AG09309 (cell line): ENCODE measurements around the gene UPB1.

ENCODE experiments used
- DNase-seq: peaks from one replicate; pipeline ENCODE4 v3.0.0-alpha.2; 2010; ENCODE audit warnings: low read depth
- H3K4me3 ChIP-seq: 2 replicates; pipeline ENCODE4 v1.5.1; 2011; ENCODE audit warnings: mild to moderate bottlenecking, low read depth, low read length, moderate library complexity; ENCODE audit not compliant: control insufficient read depth
- TF ChIP-seq, protein P1 (sequence below): IDR thresholded peaks from 2 replicates; pipeline ENCODE4 v1.5.1; 2011; ENCODE audit warnings: mild to moderate bottlenecking, low read depth, low read length, inconsistent platforms; ENCODE audit not compliant: insufficient read depth, control insufficient read depth; ENCODE audit errors: missing control alignments

Gene UPB1

DNA sequence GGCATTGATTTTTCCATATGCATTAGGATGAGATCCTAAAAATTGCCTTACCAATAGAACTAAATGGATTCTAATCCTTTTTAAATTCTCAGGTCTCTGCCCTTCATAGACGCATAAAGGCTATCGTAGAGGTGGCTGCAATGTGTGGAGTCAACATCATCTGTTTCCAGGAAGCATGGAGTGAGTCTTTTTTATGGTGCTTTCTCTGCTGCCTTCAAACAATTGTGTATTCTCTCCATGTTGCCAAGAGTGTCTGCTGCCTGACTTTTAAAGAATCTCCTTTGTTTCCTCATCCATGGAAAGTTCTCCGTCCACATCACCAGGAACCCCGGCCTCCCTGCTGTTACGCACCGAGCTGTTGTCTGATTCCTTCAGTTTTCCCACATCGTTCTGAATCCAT lies 6.9 kb downstream of the UPB1 start:
- no peak for DNase-seq
- TF ChIP-seq, protein P1, sequence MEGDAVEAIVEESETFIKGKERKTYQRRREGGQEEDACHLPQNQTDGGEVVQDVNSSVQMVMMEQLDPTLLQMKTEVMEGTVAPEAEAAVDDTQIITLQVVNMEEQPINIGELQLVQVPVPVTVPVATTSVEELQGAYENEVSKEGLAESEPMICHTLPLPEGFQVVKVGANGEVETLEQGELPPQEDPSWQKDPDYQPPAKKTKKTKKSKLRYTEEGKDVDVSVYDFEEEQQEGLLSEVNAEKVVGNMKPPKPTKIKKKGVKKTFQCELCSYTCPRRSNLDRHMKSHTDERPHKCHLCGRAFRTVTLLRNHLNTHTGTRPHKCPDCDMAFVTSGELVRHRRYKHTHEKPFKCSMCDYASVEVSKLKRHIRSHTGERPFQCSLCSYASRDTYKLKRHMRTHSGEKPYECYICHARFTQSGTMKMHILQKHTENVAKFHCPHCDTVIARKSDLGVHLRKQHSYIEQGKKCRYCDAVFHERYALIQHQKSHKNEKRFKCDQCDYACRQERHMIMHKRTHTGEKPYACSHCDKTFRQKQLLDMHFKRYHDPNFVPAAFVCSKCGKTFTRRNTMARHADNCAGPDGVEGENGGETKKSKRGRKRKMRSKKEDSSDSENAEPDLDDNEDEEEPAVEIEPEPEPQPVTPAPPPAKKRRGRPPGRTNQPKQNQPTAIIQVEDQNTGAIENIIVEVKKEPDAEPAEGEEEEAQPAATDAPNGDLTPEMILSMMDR, result no peak
- H3K4me3 ChIP-seq, result no peak overlapping the region

DNA sequence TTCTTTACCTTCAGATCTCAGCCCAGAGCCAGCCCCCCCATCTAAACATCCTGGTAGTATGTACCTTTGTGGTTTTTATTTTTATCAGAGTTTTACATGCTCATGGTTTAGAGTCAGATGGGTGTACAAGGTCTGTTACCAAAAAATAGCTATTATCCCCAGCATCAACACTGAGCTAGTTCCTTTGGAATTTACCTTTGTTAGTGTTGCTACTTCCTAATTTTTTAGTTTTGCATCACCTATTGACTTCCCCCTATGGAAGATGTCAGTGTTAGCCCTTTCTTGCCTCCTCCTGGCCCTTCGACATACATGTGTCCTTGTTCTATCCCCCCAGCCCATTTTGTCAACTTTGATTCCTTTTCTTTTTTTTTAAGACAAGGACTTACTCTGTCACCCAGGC lies 7.4 kb downstream of the UPB1 start:
- no peak for DNase-seq
- no peak overlapping the region for H3K4me3 ChIP-seq
- TF ChIP-seq, protein P1, result no peak

DNA sequence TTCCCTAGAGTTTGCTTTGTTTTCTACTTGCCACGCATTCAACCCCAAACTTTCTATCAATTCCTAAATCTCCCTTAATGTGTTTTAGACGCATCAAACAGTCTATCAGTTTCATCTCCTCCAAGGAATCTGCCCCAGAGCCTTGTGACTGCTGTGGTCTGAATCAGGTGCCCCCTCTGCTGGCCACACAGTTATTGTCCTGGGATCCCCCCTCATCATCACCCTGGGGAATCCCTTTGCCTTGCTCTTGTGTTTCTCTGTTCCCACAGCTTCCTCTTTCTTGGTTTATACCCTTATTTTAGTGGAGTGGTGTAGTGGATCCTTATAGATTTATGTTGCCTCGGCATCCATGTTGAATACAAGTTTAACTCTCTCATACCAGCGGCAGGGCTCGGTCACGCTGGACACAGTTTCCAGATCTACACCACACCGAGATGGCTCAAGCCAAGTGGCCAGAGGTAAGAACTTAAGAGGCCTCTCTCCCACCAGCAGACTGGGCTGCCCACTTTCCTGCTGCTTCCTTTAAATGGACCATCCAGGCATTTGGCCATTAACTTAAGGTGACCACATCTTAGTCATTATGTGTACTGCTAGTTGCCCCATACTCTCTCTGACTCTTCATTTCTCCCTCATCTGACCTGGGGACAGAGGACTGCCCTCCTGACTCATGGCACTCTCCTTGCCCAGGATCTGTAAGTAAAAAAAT lies 8.2 kb downstream of the UPB1 start:
- H3K4me3 ChIP-seq, result no peak overlapping the region
- DNase-seq, result no peak
- TF ChIP-seq, protein P1, result peak; percentile 80

DNA sequence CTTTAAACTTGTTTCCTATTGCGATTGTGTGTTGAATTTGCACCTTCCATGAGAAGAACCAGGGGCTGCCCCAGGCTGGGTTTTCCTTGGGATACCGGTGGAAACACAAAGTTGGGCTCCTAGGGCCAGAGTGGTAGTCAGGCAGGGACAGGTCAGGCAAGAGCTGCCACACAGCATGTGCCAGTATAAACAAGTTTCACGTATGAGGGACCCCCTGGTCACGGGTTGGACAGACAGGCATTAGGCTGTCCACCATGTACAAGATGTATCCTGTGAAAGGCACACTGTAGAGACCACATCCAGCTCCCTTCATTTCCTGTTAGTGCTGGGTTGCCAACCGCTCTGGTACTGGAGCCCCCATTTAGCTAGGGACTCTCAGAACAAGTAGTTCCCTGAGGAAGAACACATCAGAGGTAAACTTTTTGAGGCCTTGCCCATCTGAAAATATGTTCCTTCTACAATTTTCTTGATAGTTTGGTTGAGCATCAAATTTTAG lies 8.8 kb downstream of the UPB1 start:
- no peak overlapping the region for H3K4me3 ChIP-seq
- TF ChIP-seq, protein P1, result no peak
- DNase-seq, result no peak

DNA sequence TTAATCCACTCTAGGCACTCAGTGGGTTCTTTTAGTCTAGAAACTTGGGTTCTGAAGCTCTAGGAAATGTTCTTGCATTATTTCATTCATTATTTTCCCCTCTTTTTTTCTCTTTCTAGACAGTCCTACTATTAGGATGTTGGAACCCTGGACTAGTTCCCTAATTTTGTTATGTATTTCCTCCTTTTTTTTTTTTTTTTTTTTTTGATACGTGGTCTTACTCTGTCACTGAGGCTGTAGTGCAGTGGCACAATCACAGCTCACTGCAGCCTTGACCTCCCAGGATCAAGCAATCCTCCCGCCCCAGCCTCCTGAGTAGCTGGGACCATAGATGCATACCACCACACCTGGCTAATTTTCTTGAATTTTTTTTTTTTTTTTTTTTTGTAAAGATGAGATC lies 9.4 kb downstream of the UPB1 start:
- TF ChIP-seq, protein P1, result no peak
- H3K4me3 ChIP-seq, result no peak overlapping the region
- no peak for DNase-seq

DNA sequence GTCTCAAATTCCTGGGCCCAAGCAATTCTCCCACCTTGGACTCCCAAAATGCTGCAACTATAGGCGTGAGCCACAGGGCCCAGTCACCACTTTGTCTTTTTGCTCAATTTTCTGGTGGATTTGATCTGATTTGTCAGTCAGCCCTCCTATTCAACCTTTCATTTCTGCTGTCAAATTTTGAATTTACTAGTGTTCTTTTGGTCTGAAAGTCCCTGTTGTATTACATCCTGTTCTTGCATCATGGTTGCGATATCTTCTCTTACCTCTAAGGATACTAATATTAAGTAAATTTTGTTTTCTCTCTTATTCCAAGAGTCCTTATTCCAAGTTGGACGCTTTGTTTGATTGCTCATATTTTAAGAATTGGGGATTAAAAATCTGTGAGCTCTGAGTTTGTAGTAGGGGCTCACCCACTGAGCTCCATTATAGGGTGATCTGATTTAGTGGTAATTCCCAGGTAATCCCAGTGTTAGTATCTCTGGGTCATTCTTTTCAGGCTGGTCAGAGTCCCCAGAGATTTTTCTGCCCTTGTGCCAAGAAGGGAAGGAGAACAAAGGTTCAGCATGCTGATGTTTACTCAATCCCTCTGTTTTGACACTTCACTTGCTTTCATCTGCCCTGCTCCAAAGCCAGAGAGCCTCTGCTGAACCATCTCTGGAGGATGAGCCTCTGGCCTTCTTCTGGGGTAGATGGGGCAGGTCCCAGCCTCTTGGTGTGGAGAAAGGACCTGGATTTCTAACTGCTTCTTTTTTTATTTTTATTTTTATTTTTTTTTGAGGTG lies 10.0 kb downstream of the UPB1 start:
- DNase-seq, result no peak
- H3K4me3 ChIP-seq, result no peak overlapping the region
- TF ChIP-seq, protein P1, result no peak
